SK-N-SH treated with all-trans-retinoic acid at 6 μM for 48 hours (cell line): ENCODE measurements around the gene RPLP2.
A peak's percentile ranks its signal among the peaks of the same experiment; 100 is the strongest.

Experiments
- ATAC-seq: fragments of 200-7000 bp; cut with Tn5 transposase; 3 replicates; pipeline ENCODE4 v1.9.1; 2020; ENCODE audit warnings: mild to moderate bottlenecking, moderate library complexity
- ARNTL ChIP-seq: fragments of 450-650 bp; formaldehyde crosslinking; IDR thresholded peaks from 2 replicates; pipeline ENCODE4 v1.5.0; 2020; ENCODE audit warnings: low read depth, mild to moderate bottlenecking, moderate library complexity, borderline replicate concordance
- BACH2 ChIP-seq: fragments of 250-450 bp; sonication (Bioruptor Pico); IDR thresholded peaks from 2 replicates; pipeline ENCODE4 v1.9.0; 2021; ENCODE audit warnings: mild to moderate bottlenecking, borderline replicate concordance
- CREB5 ChIP-seq: fragments of 250-450 bp; sonication (Bioruptor Pico); IDR thresholded peaks from 2 replicates; pipeline ENCODE4 v1.5.1; 2020; ENCODE audit warnings: low read depth, mild to moderate bottlenecking, moderate library complexity
- CSRNP3 ChIP-seq: fragments of 250-450 bp; sonication (Bioruptor Pico); IDR thresholded peaks from 2 replicates; pipeline ENCODE4 v1.5.1; 2021; ENCODE audit warnings: mild to moderate bottlenecking, moderate library complexity
- ESRRG ChIP-seq: fragments of 250-450 bp; sonication (Bioruptor Pico); IDR thresholded peaks from 2 replicates; pipeline ENCODE4 v1.6.1; 2021; ENCODE audit warnings: mild to moderate bottlenecking
- GLIS3 ChIP-seq: fragments of 250-450 bp; sonication (Bioruptor Pico); IDR thresholded peaks from 2 replicates; pipeline ENCODE4 v1.5.0; 2020; ENCODE audit warnings: mild to moderate bottlenecking, moderate library complexity
- ISL1 ChIP-seq: fragments of 250-450 bp; sonication (Bioruptor Pico); IDR thresholded peaks from 2 replicates; pipeline ENCODE4 v2.1.2; 2022; ENCODE audit warnings: mild to moderate bottlenecking, moderate library complexity
- OSR1 ChIP-seq: fragments of 250-450 bp; sonication (Bioruptor Pico); IDR thresholded peaks from 2 replicates; pipeline ENCODE4 v1.8.0; 2022; ENCODE audit warnings: moderate library complexity, mild to moderate bottlenecking, inconsistent platforms
- POU6F1 ChIP-seq: fragments of 250-450 bp; sonication (Bioruptor Pico); IDR thresholded peaks from 2 replicates; pipeline ENCODE4 v1.8.0; 2021; ENCODE audit warnings: low read depth, mild to moderate bottlenecking, moderate library complexity, borderline replicate concordance
- PPARA ChIP-seq: fragments of 250-450 bp; sonication (Bioruptor Pico); IDR thresholded peaks from 2 replicates; pipeline ENCODE4 v1.5.0; 2020; ENCODE audit warnings: mild to moderate bottlenecking, borderline replicate concordance
- SNAI2 ChIP-seq: fragments of 250-450 bp; sonication (Bioruptor Pico); IDR thresholded peaks from 2 replicates; pipeline ENCODE4 v1.5.0; 2020; ENCODE audit warnings: mild to moderate bottlenecking, moderate library complexity
- TCF4 ChIP-seq: fragments of 250-450 bp; sonication (Bioruptor Pico); IDR thresholded peaks from 2 replicates; pipeline ENCODE4 v1.8.0; 2021; ENCODE audit warnings: mild to moderate bottlenecking, moderate library complexity, borderline replicate concordance
- TSHZ2 ChIP-seq: fragments of 250-450 bp; sonication (Bioruptor Pico); IDR thresholded peaks from 2 replicates; pipeline ENCODE4 v1.5.0; 2020; ENCODE audit warnings: mild to moderate bottlenecking, moderate library complexity
- ZC3H10 ChIP-seq: fragments of 250-450 bp; sonication (Bioruptor Pico); IDR thresholded peaks from 2 replicates; pipeline ENCODE4 v1.5.1; 2021; ENCODE audit warnings: mild to moderate bottlenecking, moderate library complexity
- ZFP3 ChIP-seq: fragments of 250-450 bp; sonication (Bioruptor Pico); IDR thresholded peaks from 2 replicates; pipeline ENCODE4 v1.5.0; 2020; ENCODE audit warnings: mild to moderate bottlenecking, moderate library complexity
- ZFP30 ChIP-seq: fragments of 450-650 bp; formaldehyde crosslinking; IDR thresholded peaks from 2 replicates; pipeline ENCODE4 v1.5.0; 2022; ENCODE audit warnings: mild to moderate bottlenecking, moderate library complexity
- ZNF565 ChIP-seq: fragments of 450-650 bp; formaldehyde crosslinking; conservative IDR thresholded peaks from 2 replicates; pipeline ENCODE4 v1.5.0; 2020; ENCODE audit warnings: low read depth, mild to moderate bottlenecking, moderate library complexity
- ZNF70 ChIP-seq: fragments of 450-650 bp; formaldehyde crosslinking; IDR thresholded peaks from 2 replicates; pipeline ENCODE4 v1.5.0; 2020; ENCODE audit warnings: mild to moderate bottlenecking, moderate library complexity
- ZNF8 ChIP-seq: fragments of 450-650 bp; formaldehyde crosslinking; IDR thresholded peaks from 2 replicates; pipeline ENCODE4 v1.5.0; 2020; ENCODE audit warnings: mild to moderate bottlenecking, moderate library complexity

The RPLP2 gene

GRCh38 chr11:848380-848931 lies 38.7 kb downstream of the RPLP2 start:
- TF ChIP-seq GLIS3 (CRISPR knock-in tag) (no peak), ZNF70 (CRISPR knock-in tag) (no peak), BACH2 (CRISPR knock-in tag) (no peak), ISL1 (CRISPR knock-in tag) (no peak), PPARA (CRISPR knock-in tag) (no peak), CREB5 (CRISPR knock-in tag) (no peak), ARNTL (CRISPR knock-in tag) (no peak), CSRNP3 (no peak), TCF4 (no peak), ZFP30 (CRISPR knock-in tag) (no peak), ZFP3 (CRISPR knock-in tag) (no peak), ZNF8 (CRISPR knock-in tag) (no peak), TSHZ2 (CRISPR knock-in tag) (no peak), POU6F1 (no peak), OSR1 (CRISPR knock-in tag) (no peak), ESRRG (CRISPR knock-in tag) (no peak), ZC3H10 (CRISPR knock-in tag) (no peak)
- peak; percentile 25 for ATAC-seq

GRCh38 chr11:849104-849824 lies 39.5 kb downstream of the RPLP2 start:
- no peak for TF ChIP-seq ZNF70 (CRISPR knock-in tag)
- TF ChIP-seq ZNF8 (CRISPR knock-in tag): no peak
- no peak for TF ChIP-seq ZFP30 (CRISPR knock-in tag)
- TF ChIP-seq PPARA (CRISPR knock-in tag): no peak
- TF ChIP-seq SNAI2 (CRISPR knock-in tag): no peak
- no peak for TF ChIP-seq TSHZ2 (CRISPR knock-in tag)
- no peak for TF ChIP-seq POU6F1
- no peak for TF ChIP-seq TCF4
- TF ChIP-seq ZNF565 (CRISPR knock-in tag): no peak
- no peak for ATAC-seq
